H1 (cell line): ENCODE results near the gene ZNF385D. TPM values are rescaled to one million over a fixed set of nuclear protein-coding genes. Genes with fewer than 3 reads are reported as not detected.

Source experiments
- SRF ChIP-seq: IDR thresholded peaks from 2 replicates; pipeline ENCODE4 v1.6.1; 2011; ENCODE audit warnings: mild to moderate bottlenecking, low read depth, low read length, moderate library complexity
- polyA plus RNA-seq, 7 experiments: library from polyadenylated mRNA; depleted of rRNA in 3 of 7; stranded (reverse) in 5 of 7; unstranded in 2 of 7; fragments of >200 nt in 5 of 7; fragments of 200-250 nt in 2 of 7; gene quantifications; 1 replicate in 5 of 7; 2 replicates in 1 of 7; 4 replicates in 1 of 7; pipeline versions ENCODE4 v1.2.1 to v1.2.3, GENCODE V29; 2011 to 2013; ENCODE audit warnings: missing spikeins in 2 of 7, mixed read lengths in 2 of 7
- total RNA-seq: library from RNA; stranded (reverse); fragmentation: NEBNext Ultra II Directional; extraction: Animal tissue kit (Norgen Biotek cat#: 25700); gene quantifications from 2 replicates; pipeline ENCODE4 v1.2.1, GENCODE V29; 2021

Gene ZNF385D
- total and polyA plus RNA-seq, 2 of the 8 experiments (the other 6 are each of a cell fraction or from before 2014, with no cell fraction given) = 5.9 to 10.8 TPM

DNA sequence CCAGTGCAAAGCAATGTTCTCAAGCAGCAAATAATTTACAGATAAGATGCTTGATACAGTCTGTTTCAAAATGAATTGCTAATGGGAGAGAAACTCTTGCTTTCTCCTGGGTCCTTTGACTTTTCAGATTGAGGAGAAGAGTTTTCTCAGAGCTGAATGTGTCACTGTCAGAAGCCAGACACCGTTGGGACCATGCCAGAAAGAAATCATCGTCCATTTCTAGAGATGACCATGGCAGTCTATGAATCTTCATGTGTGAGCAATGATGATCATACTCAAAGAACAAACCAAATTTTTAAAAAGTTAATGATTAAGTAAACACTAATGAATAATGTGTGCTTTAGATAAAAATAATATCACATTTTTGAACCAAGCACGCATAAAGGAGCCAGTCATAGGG, 77.6 kb downstream of the ZNF385D start (continued):
- no peak for TF ChIP-seq SRF
